AG04449 (cell line): ENCODE data around the gene PSIP1.
A peak's percentile ranks its signal among the peaks of the same experiment; 100 is the strongest.

Source experiments
- CTCF ChIA-PET: fragments of 350-600 bp; formaldehyde crosslinking; extraction: SDS; loops from one replicate; lab custom pipeline; 2021; ENCODE audit warnings: antibody characterized with exemption; lab: Yijun Ruan, JAX
- POLR2A ChIA-PET: fragments of 400-600, 350-600 bp; formaldehyde crosslinking; extraction: SDS; loops from one replicate; lab custom pipeline; 2020; ENCODE audit warnings: antibody characterized with exemption, inconsistent platforms; lab: Yijun Ruan, JAX
- DNase-seq: peaks from one replicate; pipeline ENCODE4 v3.0.0-alpha.2; 2010; ENCODE audit warnings: low read depth, low spot score
- H3K4me3 ChIP-seq: 2 replicates; pipeline ENCODE4 v1.5.1; 2011; ENCODE audit warnings: low read depth, mild to moderate bottlenecking, control low read depth, low read length
- CTCF ChIP-seq: IDR thresholded peaks from one replicate; pipeline ENCODE4 v1.5.1; 2011; ENCODE audit warnings: mild to moderate bottlenecking, moderate library complexity, low read length, control low read depth, inconsistent platforms; ENCODE audit not compliant: insufficient read depth; ENCODE audit errors: missing control alignments

The PSIP1 gene

GRCh38 chr9:15482146-15482545, 28.6 kb downstream of the PSIP1 start:
- CTCF ChIA-PET = interaction anchor here (0.9 to 1.4 kb wide), 2 partner anchors 9 to 13 kb away, joined by 3 read pairs; no protein-coding TSS in a partner anchor
- no peak for DNase-seq
- TF ChIP-seq CTCF = no peak
- H3K4me3 ChIP-seq = no peak overlapping the region
- POLR2A ChIA-PET = interaction anchor here (0.5 kb wide), 1 partner anchor 23 kb away, joined by 3 read pairs; no protein-coding TSS in a partner anchor

GRCh38 chr9:15480028-15480427, 30.7 kb downstream of the PSIP1 start:
- ChIA-PET POLR2A (no interaction called here), CTCF (interaction anchor here (1.2 kb wide), 1 partner anchor 124 kb away, joined by 3 read pairs; no protein-coding TSS in a partner anchor)
- no peak for DNase-seq
- no peak for TF ChIP-seq CTCF
- no peak overlapping the region for H3K4me3 ChIP-seq

- H3K4me3 ChIP-seq = no peak overlapping the region
- no peak for TF ChIP-seq CTCF
- no peak for DNase-seq
- ChIA-PET POLR2A (no interaction called here), CTCF (interaction anchor here (0.6 to 0.7 kb wide), 2 partner anchors 10 to 93 kb away, joined by 3 to 4 read pairs; no protein-coding TSS in a partner anchor)
These were observed 34.7 kb downstream of the PSIP1 start for GRCh38 chr9:15475923-15476536.

- no peak overlapping the region for H3K4me3 ChIP-seq
- ChIA-PET POLR2A (no interaction called here), CTCF (interaction anchor here (1.2 to 2.0 kb wide), 4 partner anchors 10 to 259 kb away, joined by 3 to 7 read pairs (median 6); no protein-coding TSS in a partner anchor)
- peak; percentile 5 for DNase-seq
- TF ChIP-seq CTCF = no peak
These were observed 40.9 kb downstream of the PSIP1 start for GRCh38 chr9:15469862-15470261.

GRCh38 chr9:15469406-15469805, 41.4 kb downstream of the PSIP1 start:
- ChIA-PET POLR2A (no interaction called here), CTCF (interaction anchor here (0.7 to 2.0 kb wide), 7 partner anchors 9 to 259 kb away, joined by 3 to 7 read pairs (median 5); no protein-coding TSS in a partner anchor)
- H3K4me3 ChIP-seq = no peak overlapping the region
- DNase-seq = no peak
- TF ChIP-seq CTCF = no peak

- ChIA-PET CTCF (interaction anchor here (1.4 to 2.0 kb wide), 2 partner anchors 15 to 138 kb away, joined by 3 to 5 read pairs; no protein-coding TSS in a partner anchor), POLR2A (interaction anchor here (0.7 kb wide), 1 partner anchor 162 kb away, joined by 4 read pairs; no protein-coding TSS in a partner anchor)
- no peak for DNase-seq
- no peak for TF ChIP-seq CTCF
- no peak overlapping the region for H3K4me3 ChIP-seq
These were observed 42.6 kb downstream of the PSIP1 start for GRCh38 chr9:15468145-15468544.
